HepG2 (cell line): ENCODE data around the gene FAM171A2. TPM values are rescaled to one million over a fixed set of nuclear protein-coding genes. Genes with fewer than 3 reads are reported as not detected.

Source experiments
- LCORL ChIP-seq, 2 experiments: fragments of 450-650 bp in 1 of 2; sonication (generic) in 1 of 2; formaldehyde crosslinking in 1 of 2; IDR thresholded peaks; 2 replicates each; pipeline versions ENCODE4 v1.5.0 to v1.6.1; 2017 to 2020; ENCODE audit warnings: antibody characterized with exemption in 1 of 2, missing genetic modification reagents in 1 of 2
- MXD4 ChIP-seq: IDR thresholded peaks from 2 replicates; pipeline ENCODE4 v1.6.1; 2016; ENCODE audit warnings: mild to moderate bottlenecking, missing biosample characterization, missing genetic modification reagents
- MYC ChIP-seq: sonication (generic); formaldehyde crosslinking; IDR thresholded peaks from 2 replicates; pipeline ENCODE4 v1.9.0; 2021; ENCODE audit warnings: missing genetic modification reagents, borderline replicate concordance
- RARA ChIP-seq: IDR thresholded peaks from 2 replicates; pipeline ENCODE4 v1.6.1; 2016; ENCODE audit warnings: missing genetic modification reagents, missing compliant biosample characterization
- RFX3 ChIP-seq: IDR thresholded peaks from 2 replicates; pipeline ENCODE4 v1.6.1; 2016; ENCODE audit warnings: missing biosample characterization, missing genetic modification reagents
- SAFB2 ChIP-seq: sonication (generic); formaldehyde crosslinking; IDR thresholded peaks from 2 replicates; pipeline ENCODE4 v1.5.1; 2020; ENCODE audit warnings: missing genetic modification reagents, low read depth, mild to moderate bottlenecking, borderline replicate concordance
- STAT6 ChIP-seq: sonication (generic); formaldehyde crosslinking; IDR thresholded peaks from 2 replicates; pipeline ENCODE4 v1.4.0; 2020; ENCODE audit warnings: missing genetic modification reagents, mild to moderate bottlenecking, borderline replicate concordance
- ZBTB7A ChIP-seq: sonication (generic); formaldehyde crosslinking; IDR thresholded peaks from 2 replicates; pipeline ENCODE4 v1.8.0; 2022; ENCODE audit warnings: mild to moderate bottlenecking, missing genetic modification reagents
- ZFY ChIP-seq: sonication (generic); formaldehyde crosslinking; IDR thresholded peaks from 2 replicates; pipeline ENCODE4 v1.4.0; 2020; ENCODE audit warnings: missing genetic modification reagents
- ZNF468 ChIP-seq: sonication (generic); formaldehyde crosslinking; IDR thresholded peaks from 2 replicates; pipeline ENCODE4 v1.8.0; 2022; ENCODE audit warnings: mild to moderate bottlenecking, moderate library complexity, missing genetic modification reagents
- ZNF720 ChIP-seq: sonication (generic); formaldehyde crosslinking; IDR thresholded peaks from 2 replicates; pipeline ENCODE4 v1.4.0; 2020; ENCODE audit warnings: missing genetic modification reagents
- polyA plus RNA-seq, 8 experiments: library from polyadenylated mRNA; depleted of rRNA in 3 of 8; stranded (reverse) in 7 of 8; unstranded in 1 of 8; fragments of >200 nt; fragmentation: Illumina TruSeq in 4 of 8; extraction: Trizol in 4 of 8; gene quantifications; 2 replicates each; pipeline versions ENCODE4 v1.2.1 to v1.2.3, GENCODE V29; 2011 to 2016; ENCODE audit warnings: low read depth in 4 of 8, missing spikeins in 1 of 8, mixed read lengths in 1 of 8; ENCODE audit not compliant: insufficient read depth in 1 of 8
- total RNA-seq, 5 experiments: library from RNA; depleted of rRNA; stranded (reverse); fragments of >200 nt; fragmentation: Illumina TruSeq; extraction: Trizol; gene quantifications; 2 replicates each; pipeline ENCODE4 v1.2.3, GENCODE V29; 2016; ENCODE audit warnings: low read depth in 1 of 5
- TF ChIP-seq, protein P1 (sequence below): sonication (generic); formaldehyde crosslinking; IDR thresholded peaks from 2 replicates; pipeline ENCODE4 v1.8.0; 2022; ENCODE audit warnings: mild to moderate bottlenecking, missing genetic modification reagents, moderate library complexity
- TF ChIP-seq, protein P2 (sequence below): sonication (generic); formaldehyde crosslinking; IDR thresholded peaks from 2 replicates; pipeline ENCODE4 v1.4.0; 2020; ENCODE audit warnings: mild to moderate bottlenecking, missing genetic modification reagents

The FAM171A2 gene
- total and polyA plus RNA-seq, 2 of the 13 experiments (the other 11 are each of a cell fraction or from before 2014, with no cell fraction given) = 1.8 to 3.6 TPM

DNA sequence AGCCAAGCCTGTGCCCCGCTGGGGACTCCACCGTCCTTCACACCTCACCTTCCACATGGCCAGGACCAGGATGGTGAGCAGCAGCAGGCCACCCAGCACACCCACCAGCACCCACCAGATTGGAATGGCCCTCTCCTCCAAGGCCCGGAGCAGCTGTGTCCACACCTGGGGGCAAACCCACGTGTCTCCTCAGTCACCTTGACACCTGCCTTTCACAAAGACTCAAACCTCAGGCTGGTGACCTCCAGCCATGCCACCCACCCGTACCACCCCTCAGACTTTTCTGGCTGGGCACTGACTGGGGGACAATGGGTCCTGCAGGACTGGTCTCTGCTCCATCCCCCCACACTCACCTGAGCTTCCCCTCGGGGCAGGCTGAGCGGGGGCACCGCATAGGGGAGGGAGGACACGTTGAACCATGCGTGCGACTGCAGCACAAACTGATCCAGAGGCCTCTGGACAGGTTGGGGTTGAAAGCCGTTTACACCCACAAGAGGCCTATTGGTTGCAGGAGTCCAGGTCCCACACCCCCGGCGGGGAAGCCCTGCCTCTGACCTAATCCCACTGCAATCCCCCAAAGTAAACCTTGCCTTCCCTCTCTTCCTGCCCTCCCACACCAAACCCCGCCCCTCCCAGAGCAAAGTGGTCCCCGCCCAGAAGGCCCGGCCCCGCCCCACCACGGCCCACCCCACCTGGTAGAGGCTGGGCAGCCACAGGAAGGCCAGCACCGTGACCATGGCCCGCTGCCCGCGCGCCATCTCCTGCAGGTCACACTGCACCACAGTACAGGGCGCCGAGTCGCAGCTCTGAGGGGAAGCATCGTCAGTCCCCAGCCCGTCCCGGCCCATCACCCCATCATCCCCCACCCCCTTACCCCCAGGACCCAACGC, 10.9 kb upstream of the FAM171A2 start (continued):
- TF ChIP-seq, protein P1, sequence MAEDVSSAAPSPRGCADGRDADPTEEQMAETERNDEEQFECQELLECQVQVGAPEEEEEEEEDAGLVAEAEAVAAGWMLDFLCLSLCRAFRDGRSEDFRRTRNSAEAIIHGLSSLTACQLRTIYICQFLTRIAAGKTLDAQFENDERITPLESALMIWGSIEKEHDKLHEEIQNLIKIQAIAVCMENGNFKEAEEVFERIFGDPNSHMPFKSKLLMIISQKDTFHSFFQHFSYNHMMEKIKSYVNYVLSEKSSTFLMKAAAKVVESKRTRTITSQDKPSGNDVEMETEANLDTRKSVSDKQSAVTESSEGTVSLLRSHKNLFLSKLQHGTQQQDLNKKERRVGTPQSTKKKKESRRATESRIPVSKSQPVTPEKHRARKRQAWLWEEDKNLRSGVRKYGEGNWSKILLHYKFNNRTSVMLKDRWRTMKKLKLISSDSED (CRISPR knock-in tag) = no peak
- TF ChIP-seq MXD4 (CRISPR knock-in tag) (0 out of 2 replicates have a peak, but pooled peaks have one; percentile 39), ZNF720 (CRISPR knock-in tag) (no peak), ZNF468 (no peak), STAT6 (no peak), ZBTB7A (CRISPR knock-in tag) (no peak; the same call in 1 of the 2 replicates), ZFY (no peak; the same call in 1 of the 2 replicates), RARA (CRISPR knock-in tag) (peak; percentile 50; the same call in 1 of the 2 replicates), RFX3 (CRISPR knock-in tag) (no peak), SAFB2 (CRISPR knock-in tag) (peak; percentile 71; the same call in 1 of the 2 replicates), LCORL (IDR thresholded peaks at IDR 0.05) (no peak), LCORL (CRISPR knock-in tag; IDR thresholded peaks at IDR 0.05) (peak; percentile 62), MYC (CRISPR knock-in tag) (peak; percentile 25; the same call in 1 of the 2 replicates)
- TF ChIP-seq, protein P2, sequence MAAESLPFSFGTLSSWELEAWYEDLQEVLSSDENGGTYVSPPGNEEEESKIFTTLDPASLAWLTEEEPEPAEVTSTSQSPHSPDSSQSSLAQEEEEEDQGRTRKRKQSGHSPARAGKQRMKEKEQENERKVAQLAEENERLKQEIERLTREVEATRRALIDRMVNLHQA = no peak
